GM11168 (cell line): ENCODE data around the gene KCNH4.

Experiments
- in situ Hi-C: fragments of 300-500 bp; cut with MboI; formaldehyde crosslinking; loops from one replicate; pipeline ENCODE4 v1.12.0; 2022; ENCODE audit warnings: low sequenced_read_pairs; ENCODE audit not compliant: unreplicated experiment

KCNH4 gene

GRCh38 chr17:42107124-42107523 lies 73.8 kb downstream of the KCNH4 start:
- in situ Hi-C loops, result no loop called here
